Caco-2 (cell line): ENCODE measurements around the gene BCL2. TPM values are rescaled to one million over a fixed set of nuclear protein-coding genes. Genes with fewer than 3 reads are reported as not detected.
"Not testable (repeated sequence)": the region's sequence is repeated elsewhere in the genome, so short reads cannot be mapped to it uniquely, and the experiment has no call there.

ENCODE experiments used
- BruUV-seq: library from RNA; stranded (reverse); fragments of 400-500 nt; replicated peaks from 2 replicates; lab custom pipeline; 2021; lab: Mats Ljungman, UMichigan
- CTCF ChIA-PET: fragments of 300-600 bp; sonication (Branson Sonifier 250); formaldehyde crosslinking; loops from one replicate; lab custom pipeline; 2022; ENCODE audit warnings: antibody characterized with exemption; lab: Charles Lee
- POLR2A ChIA-PET: fragments of 300-600 bp; sonication (Branson Sonifier 250); formaldehyde crosslinking; loops from one replicate; lab custom pipeline; 2022; ENCODE audit warnings: antibody characterized with exemption; lab: Charles Lee
- DNase-seq, 2 experiments: peaks; one replicate each; pipeline versions ENCODE4 v3.0.0 to v3.0.0-alpha.2; 2020 to 2022
- H3K27me3 ChIP-seq: replicated peaks from 2 replicates; pipeline ENCODE4 v1.6.0; 2011; ENCODE audit warnings: low read length; ENCODE audit not compliant: control insufficient read depth, insufficient read depth
- H3K36me3 ChIP-seq: 2 replicates; pipeline ENCODE4 v1.5.1; 2011; ENCODE audit warnings: low read length; ENCODE audit not compliant: control insufficient read depth, insufficient read depth
- H3K4me1 ChIP-seq: fragments of 250-450 bp; sonication (Bioruptor Pico); 2 replicates; pipeline ENCODE4 v1.5.1; 2020; ENCODE audit warnings: mild to moderate bottlenecking
- H3K4me3 ChIP-seq: 2 replicates; pipeline ENCODE4 v1.5.1; 2011; ENCODE audit warnings: low read depth, mild to moderate bottlenecking, control low read depth, low read length
- H3K9me3 ChIP-seq: fragments of 250-450 bp; sonication (Bioruptor Pico); 2 replicates; pipeline ENCODE4 v1.5.1; 2020; ENCODE audit warnings: mild to moderate bottlenecking, moderate library complexity
- H3K27ac Mint-ChIP-seq: one replicate; pipeline ENCODE4 v1.8.0; 2022; ENCODE audit warnings: mixed read lengths; ENCODE audit not compliant: unreplicated experiment
- H3K27me3 Mint-ChIP-seq: one replicate; pipeline ENCODE4 v1.8.0; 2022; ENCODE audit warnings: mixed read lengths; ENCODE audit not compliant: insufficient read depth, unreplicated experiment
- H3K36me3 Mint-ChIP-seq: one replicate; pipeline ENCODE4 v1.8.0; 2022; ENCODE audit warnings: mild to moderate bottlenecking, mixed read lengths; ENCODE audit not compliant: insufficient read depth, unreplicated experiment
- H3K4me1 Mint-ChIP-seq: one replicate; pipeline ENCODE4 v1.8.0; 2022; ENCODE audit warnings: low read depth, mixed read lengths; ENCODE audit not compliant: unreplicated experiment
- H3K4me3 Mint-ChIP-seq: one replicate; pipeline ENCODE4 v1.8.0; 2022; ENCODE audit warnings: mild to moderate bottlenecking, moderate library complexity, mixed read lengths; ENCODE audit not compliant: unreplicated experiment
- H3K9me3 Mint-ChIP-seq: one replicate; pipeline ENCODE4 v1.8.0; 2022; ENCODE audit warnings: mixed read lengths; ENCODE audit not compliant: unreplicated experiment
- intact Hi-C: fragments of 100-400 bp; cut with micrococcal nuclease; formaldehyde crosslinking; loops from one replicate; pipeline ENCODE4 v1.10.0; 2022; ENCODE audit not compliant: unreplicated experiment
- total RNA-seq: library from RNA; stranded (reverse); gene quantifications from 2 replicates; pipeline ENCODE4 v1.2.3, GENCODE V29; 2022
- TF ChIP-seq, protein P1 (sequence below), 2 experiments: fragments of 200-600 bp in 1 of 2; IDR thresholded peaks; 1 replicate in 1 of 2; 2 replicates in 1 of 2; pipeline versions ENCODE4 v1.5.1 to v1.8.0; 2011 to 2022; ENCODE audit warnings: antibody characterized with exemption in 1 of 2, control low read depth in 1 of 2, inconsistent platforms in 1 of 2, low read depth in 1 of 2, low read length in 1 of 2, mild to moderate bottlenecking in 1 of 2, moderate library complexity in 1 of 2; ENCODE audit not compliant: insufficient read depth in 1 of 2, severe bottlenecking in 1 of 2, unreplicated experiment in 1 of 2

Gene BCL2
- total RNA-seq, 1 experiment from 2014 or later = 6.5 TPM

DNA sequence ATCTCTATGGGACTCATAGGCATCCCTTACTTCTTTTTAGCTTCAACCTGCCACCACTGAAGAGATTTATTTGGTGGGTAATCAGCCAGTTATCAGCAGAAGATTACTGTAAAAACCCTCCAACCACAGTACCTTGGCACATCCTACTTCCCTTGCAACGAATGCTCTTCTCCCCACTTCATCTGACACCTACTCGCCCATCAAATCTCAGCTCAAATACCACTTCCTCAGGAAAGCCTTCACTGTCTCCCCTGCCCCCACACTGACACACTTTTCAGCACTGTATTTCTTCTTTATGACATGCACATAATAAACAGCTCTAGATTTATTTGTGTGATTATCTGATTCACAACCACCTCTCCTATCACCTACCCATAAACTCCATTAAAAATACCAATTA, 44.4 kb upstream of the BCL2 start:
- TF ChIP-seq, protein P1, sequence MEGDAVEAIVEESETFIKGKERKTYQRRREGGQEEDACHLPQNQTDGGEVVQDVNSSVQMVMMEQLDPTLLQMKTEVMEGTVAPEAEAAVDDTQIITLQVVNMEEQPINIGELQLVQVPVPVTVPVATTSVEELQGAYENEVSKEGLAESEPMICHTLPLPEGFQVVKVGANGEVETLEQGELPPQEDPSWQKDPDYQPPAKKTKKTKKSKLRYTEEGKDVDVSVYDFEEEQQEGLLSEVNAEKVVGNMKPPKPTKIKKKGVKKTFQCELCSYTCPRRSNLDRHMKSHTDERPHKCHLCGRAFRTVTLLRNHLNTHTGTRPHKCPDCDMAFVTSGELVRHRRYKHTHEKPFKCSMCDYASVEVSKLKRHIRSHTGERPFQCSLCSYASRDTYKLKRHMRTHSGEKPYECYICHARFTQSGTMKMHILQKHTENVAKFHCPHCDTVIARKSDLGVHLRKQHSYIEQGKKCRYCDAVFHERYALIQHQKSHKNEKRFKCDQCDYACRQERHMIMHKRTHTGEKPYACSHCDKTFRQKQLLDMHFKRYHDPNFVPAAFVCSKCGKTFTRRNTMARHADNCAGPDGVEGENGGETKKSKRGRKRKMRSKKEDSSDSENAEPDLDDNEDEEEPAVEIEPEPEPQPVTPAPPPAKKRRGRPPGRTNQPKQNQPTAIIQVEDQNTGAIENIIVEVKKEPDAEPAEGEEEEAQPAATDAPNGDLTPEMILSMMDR (IDR thresholded peaks at IDR 0.05; ENCODE audit: insufficient read depth in 1 of 2, low read depth in 1 of 2, low read length in 1 of 2, severe bottlenecking in 1 of 2, unreplicated experiment in 1 of 2) = no peak
- BruUV-seq = no TSS peak
- Mint-ChIP-seq H3K36me3 (peaks cover 7% of the 10 kb centered on the region), H3K4me3 (no peak overlapping the region), H3K9me3 (no peaks in the 10 kb centered on the region), H3K4me1 (no peaks in the 10 kb centered on the region), H3K27me3 (no peaks in the 10 kb centered on the region), H3K27ac (no peak overlapping the region)
- no peaks in the 10 kb centered on the region for H3K4me1 ChIP-seq
- H3K9me3 ChIP-seq = no peaks in the 10 kb centered on the region
- H3K36me3 ChIP-seq = no peaks in the 10 kb centered on the region
- ChIA-PET POLR2A (no interaction called here), CTCF (no interaction called here)
- H3K27me3 ChIP-seq = no peaks in the 10 kb centered on the region
- H3K4me3 ChIP-seq = no peak overlapping the region
- intact Hi-C loops = no loop called here
- DNase-seq = no peak

DNA sequence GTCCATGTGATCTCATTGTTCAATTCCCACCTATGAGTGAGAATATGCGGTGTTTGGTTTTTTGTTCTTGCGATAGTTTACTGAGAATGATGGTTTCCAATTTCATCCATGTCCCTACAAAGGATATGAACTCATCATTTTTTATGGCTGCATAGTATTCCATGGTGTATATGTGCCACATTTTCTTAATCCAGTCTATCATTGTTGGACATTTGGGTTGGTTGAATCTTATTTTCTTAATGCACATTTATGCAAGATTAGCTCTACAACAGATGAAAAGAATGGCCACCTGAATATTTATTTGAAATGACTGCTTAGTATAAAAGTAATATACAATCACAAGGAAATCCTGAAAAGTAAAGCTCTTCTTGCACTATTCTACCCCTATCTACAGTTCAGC, 43.9 kb upstream of the BCL2 start:
- H3K36me3 Mint-ChIP-seq = peaks cover 10% of the 10 kb centered on the region
- H3K9me3 Mint-ChIP-seq = not testable (repeated sequence)

DNA sequence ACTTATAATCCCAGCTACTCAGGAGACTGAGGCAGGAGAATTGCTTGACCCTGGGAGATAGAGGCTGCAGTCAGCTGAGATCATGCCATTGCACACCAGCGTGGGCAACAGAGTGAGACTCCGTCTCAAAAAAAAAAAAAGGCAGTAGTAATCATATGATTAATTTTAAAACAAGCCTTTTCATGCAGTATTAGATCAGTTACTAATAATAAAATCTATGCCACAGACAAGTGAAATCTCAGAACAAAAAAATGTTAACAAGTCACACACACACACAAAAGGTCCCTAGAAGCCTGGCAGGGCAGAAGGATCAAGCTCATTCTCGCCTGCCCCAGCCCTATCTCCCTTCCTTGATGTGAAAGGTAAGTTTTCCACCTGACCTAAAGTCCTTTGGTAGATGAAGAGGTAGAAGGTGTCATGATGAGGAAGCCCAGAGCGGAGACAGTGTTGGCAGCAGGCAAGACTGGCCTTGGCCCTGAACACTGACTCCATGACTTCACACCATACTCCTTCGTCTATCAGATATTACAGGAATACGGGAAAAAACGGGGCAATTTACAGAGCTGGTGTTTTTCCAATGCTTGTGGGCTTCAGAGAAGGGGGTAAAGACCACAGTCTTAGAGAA, 36.8 kb upstream of the BCL2 start:
- no peak for DNase-seq
- H3K9me3 Mint-ChIP-seq = no peaks in the 10 kb centered on the region
- POLR2A ChIA-PET = no interaction called here
- H3K4me1 ChIP-seq = no peaks in the 10 kb centered on the region
- H3K36me3 Mint-ChIP-seq = peaks cover 32% of the 10 kb centered on the region
- no peaks in the 10 kb centered on the region for H3K27me3 Mint-ChIP-seq
- no TSS peak for BruUV-seq
- no peaks in the 10 kb centered on the region for H3K4me1 Mint-ChIP-seq
- no peak overlapping the region for H3K27ac Mint-ChIP-seq
- no peak overlapping the region for H3K4me3 ChIP-seq
- H3K36me3 ChIP-seq = no peaks in the 10 kb centered on the region
- H3K9me3 ChIP-seq = no peaks in the 10 kb centered on the region
- H3K4me3 Mint-ChIP-seq = no peak overlapping the region
- intact Hi-C loops = no loop called here
- CTCF ChIA-PET = no interaction called here
- TF ChIP-seq, protein P1 (IDR thresholded peaks at IDR 0.05; ENCODE audit: insufficient read depth in 1 of 2, low read depth in 1 of 2, low read length in 1 of 2, severe bottlenecking in 1 of 2, unreplicated experiment in 1 of 2) = no peak
- no peaks in the 10 kb centered on the region for H3K27me3 ChIP-seq

More for the DNA sequence above, 43.9 kb upstream of the BCL2 start:
- H3K36me3 ChIP-seq, POLR2A ChIA-PET, H3K9me3 ChIP-seq, H3K27ac Mint-ChIP-seq, H3K4me3 Mint-ChIP-seq, H3K4me3 ChIP-seq, H3K4me1 ChIP-seq, CTCF ChIA-PET, H3K27me3 Mint-ChIP-seq, H3K4me1 Mint-ChIP-seq, DNase-seq, BruUV-seq, intact Hi-C loops, H3K27me3 ChIP-seq: not testable (repeated sequence)
